Activated CD4-positive, alpha-beta T cell treated with anti-CD3 and anti-CD28 coated beads for 36 hours (primary cell): ENCODE data around the gene SSBP2. TPM values are rescaled to one million over a fixed set of nuclear protein-coding genes. Genes with fewer than 3 reads are reported as not detected.

ENCODE experiments used
- ATAC-seq: fragments of 200-7000 bp; cut with Tn5 transposase; one replicate; pipeline ENCODE4 v1.10.0; 2021; ENCODE audit warnings: mild to moderate bottlenecking, moderate library complexity
- CTCF ChIA-PET: fragments of 350-600 bp; sonication (Branson Sonifier 250); formaldehyde crosslinking; loops from one replicate; lab custom pipeline; 2021; ENCODE audit warnings: antibody characterized with exemption; lab: Charles Lee
- POLR2A ChIA-PET: fragments of 350-600 bp; sonication (Branson Sonifier 250); formaldehyde crosslinking; loops from one replicate; lab custom pipeline; 2021; ENCODE audit warnings: antibody characterized with exemption, inconsistent platforms; lab: Charles Lee
- DNase-seq: peaks from one replicate; pipeline ENCODE4 v3.0.0-alpha.2; 2020
- H3K27ac Mint-ChIP-seq: one replicate; pipeline ENCODE4 v1.8.0; 2021; ENCODE audit warnings: mixed read lengths
- H3K27me3 Mint-ChIP-seq: one replicate; pipeline ENCODE4 v1.8.0; 2021; ENCODE audit warnings: mixed read lengths
- H3K36me3 Mint-ChIP-seq: one replicate; pipeline ENCODE4 v1.8.0; 2021; ENCODE audit warnings: low read depth, mixed read lengths
- H3K4me1 Mint-ChIP-seq: one replicate; pipeline ENCODE4 v1.8.0; 2021; ENCODE audit warnings: mixed read lengths
- H3K4me3 Mint-ChIP-seq: one replicate; pipeline ENCODE4 v1.8.0; 2021; ENCODE audit warnings: mild to moderate bottlenecking, moderate library complexity, mixed read lengths
- H3K9me3 Mint-ChIP-seq: one replicate; pipeline ENCODE4 v1.8.0; 2021; ENCODE audit warnings: low read depth, mixed read lengths
- intact Hi-C, 2 experiments: fragments of 100-400 bp; cut with DNase I in 1 of 2; cut with micrococcal nuclease in 1 of 2; formaldehyde crosslinking; loops; one replicate each; pipeline versions ENCODE4 v1.14.2 to v1.15.1; 2022 to 2024; cut with DNase I, micrococcal nuclease
- total RNA-seq, 2 experiments: library from RNA; stranded (reverse); gene quantifications; one replicate each; pipeline ENCODE4 v1.2.3, GENCODE V29; 2021

SSBP2 gene
- 10 to 100 TPM; 16.9 to 21.4 TPM for total RNA-seq

- DNase-seq (peak; percentile 98), ATAC-seq (peak; percentile 91)
- Mint-ChIP-seq H3K27ac (peak within 1 kb of the TSS; percentile 78), H3K4me3 (peak within 1 kb of the TSS; percentile 89), H3K36me3 (no peaks in the 10 kb centered on the region), H3K9me3 (no peaks in the 10 kb centered on the region), H3K27me3 (no peaks in the 10 kb centered on the region), H3K4me1 (peaks cover 33% of the 10 kb centered on the region)
- ChIA-PET POLR2A (interaction anchor here (0.5 to 2.3 kb wide), 9 partner anchors 11 to 527 kb away, joined by 3 to 21 read pairs (median 3); partner anchors contain the start of gene RPS23), CTCF (interaction anchor here (0.9 to 3.4 kb wide), 6 partner anchors 10 to 106 kb away, joined by 3 to 23 read pairs (median 5); no protein-coding TSS in a partner anchor)
- intact Hi-C loops: loop anchor here (1.0 to 10.0 kb wide), 11 partner anchors 28 to 527 kb away; partner anchors contain the start of genes ATG10 (in 2 of the 2), RPS23 (in 1 of the 2) and ZCCHC9 (in 1 of the 2)
These were observed at the start of gene SSBP2 for GRCh38 chr5:81751009-81751835. SSBP2 (minus strand) TSS chr5:81751097; CDS start chr5:81751042, 55 bp downstream.

GRCh38 chr5:81795666-81796065, 44.8 kb upstream of the SSBP2 start:
- Mint-ChIP-seq H3K27ac (no peak overlapping the region), H3K27me3 (no peaks in the 10 kb centered on the region), H3K9me3 (no peaks in the 10 kb centered on the region), H3K36me3 (no peaks in the 10 kb centered on the region), H3K4me3 (no peak overlapping the region), H3K4me1 (peaks cover 3% of the 10 kb centered on the region)
- CTCF ChIA-PET: no interaction called here
- intact Hi-C loops: no loop called here
- POLR2A ChIA-PET: no interaction called here
- DNase-seq: no peak
- ATAC-seq: no peak

- Mint-ChIP-seq H3K36me3 (no peaks in the 10 kb centered on the region), H3K27me3 (no peaks in the 10 kb centered on the region), H3K9me3 (no peaks in the 10 kb centered on the region), H3K4me1 (peaks cover 3% of the 10 kb centered on the region), H3K4me3 (no peak overlapping the region), H3K27ac (no peak overlapping the region)
- intact Hi-C loops: no loop called here
- ATAC-seq (no peak), DNase-seq (no peak)
- CTCF ChIA-PET: interaction anchor here (1.1 kb wide), 1 partner anchor 55 kb away, joined by 4 read pairs; no protein-coding TSS in a partner anchor
- POLR2A ChIA-PET: no interaction called here
These were observed 43.3 kb upstream of the SSBP2 start for GRCh38 chr5:81794226-81794625.

- Mint-ChIP-seq H3K27me3 (no peaks in the 10 kb centered on the region), H3K4me3 (no peak overlapping the region), H3K36me3 (no peaks in the 10 kb centered on the region), H3K27ac (no peak overlapping the region), H3K9me3 (no peaks in the 10 kb centered on the region), H3K4me1 (peaks cover 12% of the 10 kb centered on the region)
- ATAC-seq (no peak), DNase-seq (no peak)
- ChIA-PET POLR2A (no interaction called here), CTCF (no interaction called here)
- intact Hi-C loops: no loop called here
These were observed 39.4 kb upstream of the SSBP2 start for GRCh38 chr5:81790336-81790735.

- Mint-ChIP-seq H3K27me3 (no peaks in the 10 kb centered on the region), H3K4me1 (peaks cover 12% of the 10 kb centered on the region), H3K27ac (no peak overlapping the region), H3K9me3 (no peaks in the 10 kb centered on the region), H3K4me3 (no peak overlapping the region), H3K36me3 (no peaks in the 10 kb centered on the region)
- CTCF ChIA-PET: interaction anchor here (0.6 to 1.5 kb wide), 2 partner anchors 10 to 256 kb away, joined by 3 to 5 read pairs; no protein-coding TSS in a partner anchor
- POLR2A ChIA-PET: no interaction called here
- no peak for ATAC-seq
- intact Hi-C loops: no loop called here
- DNase-seq: no peak
These were observed 38.1 kb upstream of the SSBP2 start for GRCh38 chr5:81789033-81789432.

GRCh38 chr5:81788329-81788728, 37.4 kb upstream of the SSBP2 start:
- no peaks in the 10 kb centered on the region for H3K36me3 Mint-ChIP-seq
- H3K27ac Mint-ChIP-seq: no peak overlapping the region
- intact Hi-C loops: no loop called here
- no peak for ATAC-seq
- H3K4me1 Mint-ChIP-seq: peaks cover 12% of the 10 kb centered on the region
- no peaks in the 10 kb centered on the region for H3K9me3 Mint-ChIP-seq
- H3K27me3 Mint-ChIP-seq: no peaks in the 10 kb centered on the region
- POLR2A ChIA-PET: no interaction called here
- no peak for DNase-seq
- H3K4me3 Mint-ChIP-seq: no peak overlapping the region
- CTCF ChIA-PET: interaction anchor here (1.5 kb wide), 1 partner anchor 9 kb away, joined by 5 read pairs; no protein-coding TSS in a partner anchor

GRCh38 chr5:81787474-81788242, 36.8 kb upstream of the SSBP2 start:
- no peak for DNase-seq
- ATAC-seq: no peak
- Mint-ChIP-seq H3K4me1 (peaks cover 12% of the 10 kb centered on the region), H3K27ac (no peak overlapping the region), H3K36me3 (no peaks in the 10 kb centered on the region), H3K4me3 (no peak overlapping the region), H3K9me3 (no peaks in the 10 kb centered on the region), H3K27me3 (no peaks in the 10 kb centered on the region)
- CTCF ChIA-PET: interaction anchor here (1.5 kb wide), 1 partner anchor 9 kb away, joined by 5 read pairs; no protein-coding TSS in a partner anchor
- POLR2A ChIA-PET: no interaction called here
- intact Hi-C loops: no loop called here

- ChIA-PET POLR2A (no interaction called here), CTCF (interaction anchor here (1.0 kb wide), 1 partner anchor 18 kb away, joined by 3 read pairs; no protein-coding TSS in a partner anchor)
- Mint-ChIP-seq H3K4me3 (no peak overlapping the region), H3K27ac (no peak overlapping the region), H3K36me3 (no peaks in the 10 kb centered on the region), H3K9me3 (no peaks in the 10 kb centered on the region), H3K4me1 (peaks cover 12% of the 10 kb centered on the region), H3K27me3 (no peaks in the 10 kb centered on the region)
- DNase-seq: no peak
- intact Hi-C loops: no loop called here
- ATAC-seq: no peak
These were observed 36.1 kb upstream of the SSBP2 start for GRCh38 chr5:81786991-81787390.

- Mint-ChIP-seq H3K36me3 (no peaks in the 10 kb centered on the region), H3K27ac (no peak overlapping the region), H3K4me3 (no peak overlapping the region), H3K27me3 (no peaks in the 10 kb centered on the region), H3K9me3 (no peaks in the 10 kb centered on the region), H3K4me1 (peaks cover 12% of the 10 kb centered on the region)
- intact Hi-C loops: no loop called here
- DNase-seq (no peak), ATAC-seq (no peak)
- ChIA-PET POLR2A (no interaction called here), CTCF (interaction anchor here (0.6 to 1.0 kb wide), 2 partner anchors 17 to 47 kb away, joined by 3 read pairs; no protein-coding TSS in a partner anchor)
These were observed 35.6 kb upstream of the SSBP2 start for GRCh38 chr5:81786496-81786895.

- intact Hi-C loops: no loop called here
- no peak overlapping the region for H3K4me3 Mint-ChIP-seq
- no peak overlapping the region for H3K27ac Mint-ChIP-seq
- DNase-seq (no peak), ATAC-seq (no peak)
- no peaks in the 10 kb centered on the region for H3K36me3 Mint-ChIP-seq
- ChIA-PET POLR2A (no interaction called here), CTCF (interaction anchor here (0.5 kb wide), 1 partner anchor 26 kb away, joined by 3 read pairs; no protein-coding TSS in a partner anchor)
- no peaks in the 10 kb centered on the region for H3K27me3 Mint-ChIP-seq
- H3K9me3 Mint-ChIP-seq: no peaks in the 10 kb centered on the region
- H3K4me1 Mint-ChIP-seq: peaks cover 12% of the 10 kb centered on the region
These were observed 34.4 kb upstream of the SSBP2 start for GRCh38 chr5:81785322-81785721.

- no peak overlapping the region for H3K27ac Mint-ChIP-seq
- no peak overlapping the region for H3K4me3 Mint-ChIP-seq
- no peak for ATAC-seq
- H3K9me3 Mint-ChIP-seq: no peaks in the 10 kb centered on the region
- intact Hi-C loops: no loop called here
- ChIA-PET CTCF (no interaction called here), POLR2A (no interaction called here)
- no peaks in the 10 kb centered on the region for H3K27me3 Mint-ChIP-seq
- no peak for DNase-seq
- H3K4me1 Mint-ChIP-seq: peaks cover 28% of the 10 kb centered on the region
- H3K36me3 Mint-ChIP-seq: peaks cover 2% of the 10 kb centered on the region
These were observed 32.5 kb upstream of the SSBP2 start for GRCh38 chr5:81783401-81783800.
